Stimulated activated CD4-positive, alpha-beta T cell treated with anti-CD3 and anti-CD28 coated beads, Interleukin-4, amount 100 ng/mL, for 24 hours (primary cell): Measurements from ENCODE around the gene ZW10.
"Not testable (repeated sequence)": the region's sequence is repeated elsewhere in the genome, so short reads cannot be mapped to it uniquely, and the experiment has no call there.

Experiments used
- DNase-seq: peaks from one replicate; pipeline ENCODE4 v3.0.0-alpha.2; 2020

The ZW10 gene

DNA sequence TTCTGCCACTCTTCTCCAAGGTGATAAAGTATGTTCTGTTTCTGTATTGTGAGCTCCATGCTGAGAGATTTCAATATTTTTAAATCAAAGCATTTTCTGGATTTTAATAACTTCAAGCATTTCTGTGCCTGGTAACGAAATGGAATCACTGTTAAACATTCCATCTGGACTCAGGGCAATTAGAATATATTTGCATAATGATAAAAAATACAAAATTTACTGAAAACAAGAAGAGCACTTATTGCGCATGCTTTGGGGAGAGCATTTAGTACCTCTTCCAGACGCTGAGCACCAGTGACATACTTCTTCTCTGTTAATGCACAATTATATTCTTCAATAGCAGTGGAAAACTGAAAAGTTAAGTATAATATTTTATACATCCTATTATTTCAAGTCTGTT is 13.3 kb downstream of the ZW10 start:
- no peak for DNase-seq

DNA sequence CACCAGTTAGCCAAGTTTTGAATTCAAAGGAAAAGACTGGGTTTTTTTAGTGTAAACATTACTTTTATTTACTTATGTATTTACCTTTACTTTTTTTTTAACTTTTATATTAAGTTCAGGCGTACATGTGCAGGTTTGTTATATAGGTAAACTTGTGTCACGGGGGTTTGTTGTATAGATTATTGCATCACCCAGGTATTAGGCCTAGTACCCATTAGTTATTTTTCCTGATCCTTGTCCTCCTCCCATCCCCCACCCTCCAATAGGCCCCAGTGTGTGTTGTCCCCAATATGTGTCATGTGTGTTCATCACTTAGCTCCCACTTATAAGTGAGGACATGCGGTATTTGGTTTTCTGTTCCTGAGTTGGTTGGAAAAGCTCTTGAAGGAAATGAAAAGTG is 20.6 kb downstream of the ZW10 start:
- no peak for DNase-seq

DNA sequence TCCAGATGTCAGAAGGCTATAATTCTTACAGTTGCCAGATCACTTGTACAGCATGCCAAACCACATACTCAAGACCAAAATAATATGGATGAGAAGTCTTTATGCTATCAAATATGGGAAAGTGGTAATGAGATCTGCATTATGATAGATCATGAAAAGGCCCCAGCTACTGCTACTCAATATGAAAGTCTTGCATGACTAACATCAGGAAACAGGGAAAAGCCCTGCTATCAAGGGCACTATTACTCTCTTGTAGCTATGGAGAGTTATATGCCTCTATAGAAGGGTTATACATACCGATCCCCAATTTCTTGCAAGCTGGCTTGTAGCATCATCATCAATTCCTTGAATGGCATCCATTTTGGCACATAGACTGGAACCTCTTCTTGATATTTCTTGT is 37.2 kb downstream of the ZW10 start:
- no peak for DNase-seq

DNA sequence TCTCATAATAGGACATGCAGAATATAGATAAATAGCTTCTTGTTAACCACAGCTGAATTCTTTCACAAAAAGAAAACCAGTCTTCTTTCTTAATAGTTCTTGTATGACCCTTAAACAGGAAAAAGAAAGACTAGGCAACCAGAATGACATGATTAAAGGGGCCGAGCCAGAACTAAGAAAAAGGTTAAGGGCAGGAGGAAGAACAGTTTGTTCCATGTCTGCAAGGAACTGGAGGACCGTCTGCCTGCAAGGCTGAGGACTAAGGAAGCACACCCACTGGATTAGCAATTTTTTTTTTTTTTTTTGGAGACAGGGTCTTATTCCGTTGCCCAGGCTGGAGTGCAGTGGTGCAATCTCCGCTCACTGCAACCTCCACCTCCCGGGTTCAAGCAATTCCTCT is 41.4 kb downstream of the ZW10 start:
- no peak for DNase-seq

DNA sequence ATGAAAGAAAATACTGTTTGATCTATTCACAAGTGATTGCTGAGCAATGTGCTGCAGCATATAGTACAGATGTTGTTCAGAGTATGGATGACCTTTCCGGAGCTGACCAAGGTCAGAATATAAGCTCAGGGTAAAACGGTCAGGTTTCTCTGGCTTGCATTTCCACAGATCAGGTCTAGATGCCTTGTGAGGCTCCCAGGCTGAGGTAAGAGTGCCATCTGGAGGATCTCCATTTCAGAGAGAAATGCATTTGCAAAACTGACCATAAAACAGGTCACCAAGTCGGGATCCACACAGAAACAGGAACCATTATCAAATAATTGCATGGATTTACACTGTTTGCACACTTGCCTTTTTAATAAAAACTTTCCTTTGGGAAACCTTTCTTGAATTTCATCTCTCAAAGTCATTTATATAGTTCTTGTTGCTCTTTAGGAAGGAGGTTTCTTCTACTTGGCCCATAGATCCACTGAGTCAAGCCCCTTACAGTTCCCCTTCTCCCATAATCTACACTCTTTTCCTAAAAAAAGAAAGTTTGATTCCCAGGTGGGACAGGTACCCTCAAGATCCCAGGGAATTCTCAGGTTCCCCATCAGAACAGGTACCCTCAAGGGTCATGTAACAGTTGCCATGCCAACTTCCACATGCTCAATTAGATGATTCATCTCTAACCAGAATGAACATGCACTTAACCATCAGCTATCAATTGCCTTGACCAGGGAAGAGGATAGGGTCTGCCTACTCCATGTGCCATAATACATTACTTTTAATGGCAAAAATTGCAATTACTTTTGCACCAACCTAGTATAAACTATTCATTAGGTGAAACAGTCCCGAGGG is 42.4 kb downstream of the ZW10 start:
- DNase-seq, result no peak

DNA sequence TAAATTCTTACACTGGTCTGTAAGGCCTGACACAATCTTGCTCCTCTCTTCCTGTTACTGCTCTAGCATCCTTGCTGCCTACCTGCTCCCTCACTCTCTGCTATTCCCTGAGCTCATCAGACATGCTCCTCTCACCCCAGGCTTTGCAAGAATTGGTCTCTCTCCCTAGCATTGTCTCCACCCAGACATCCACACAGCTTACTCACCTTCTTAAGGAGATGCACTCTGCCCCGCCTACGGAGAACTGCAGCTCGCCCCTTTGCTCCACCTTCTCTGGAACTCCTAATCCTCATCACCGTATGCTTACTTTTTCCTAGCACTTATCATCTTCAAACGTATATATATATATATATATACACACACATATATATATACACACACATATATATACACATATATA is 44.0 kb downstream of the ZW10 start:
- no peak for DNase-seq

DNA sequence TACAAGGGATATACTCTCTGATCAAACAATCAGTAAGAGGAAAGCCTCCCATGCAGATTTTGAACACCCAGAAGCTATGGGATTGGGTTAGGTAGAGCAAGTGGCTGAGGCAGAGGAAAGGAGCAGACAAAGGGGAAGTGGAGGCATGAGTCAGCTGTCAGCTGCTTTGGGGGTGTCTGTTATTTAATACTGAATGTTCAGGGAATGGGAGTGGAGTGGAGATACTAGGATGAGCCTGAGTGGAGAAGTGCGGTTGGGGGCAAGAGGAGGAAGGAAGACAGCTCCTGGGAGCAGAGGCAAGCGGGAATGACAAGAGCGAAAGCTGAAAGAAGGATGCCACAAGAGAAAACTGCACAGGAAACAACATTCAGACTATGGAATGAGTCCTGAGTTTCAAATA is 44.7 kb downstream of the ZW10 start:
- no peak for DNase-seq

DNA sequence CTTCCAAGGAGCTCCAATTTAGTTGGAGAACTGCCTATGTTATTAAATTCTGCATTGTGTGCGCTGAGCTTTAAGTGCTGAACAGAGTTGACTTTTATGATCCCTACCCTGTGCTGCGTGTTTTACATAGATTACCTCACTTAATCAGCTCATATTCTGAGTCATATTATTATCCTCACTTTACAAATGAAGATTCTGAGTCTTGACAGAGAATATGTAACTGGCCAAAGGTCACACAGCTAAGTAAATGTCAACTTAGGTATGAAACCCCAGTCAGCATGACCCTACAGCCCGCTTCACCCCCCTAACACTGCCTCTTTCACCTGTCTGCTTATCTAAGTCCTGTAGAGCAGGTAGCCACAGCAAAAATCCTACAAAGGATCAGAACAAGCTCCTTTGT is 47.6 kb downstream of the ZW10 start:
- DNase-seq, result no peak

DNA sequence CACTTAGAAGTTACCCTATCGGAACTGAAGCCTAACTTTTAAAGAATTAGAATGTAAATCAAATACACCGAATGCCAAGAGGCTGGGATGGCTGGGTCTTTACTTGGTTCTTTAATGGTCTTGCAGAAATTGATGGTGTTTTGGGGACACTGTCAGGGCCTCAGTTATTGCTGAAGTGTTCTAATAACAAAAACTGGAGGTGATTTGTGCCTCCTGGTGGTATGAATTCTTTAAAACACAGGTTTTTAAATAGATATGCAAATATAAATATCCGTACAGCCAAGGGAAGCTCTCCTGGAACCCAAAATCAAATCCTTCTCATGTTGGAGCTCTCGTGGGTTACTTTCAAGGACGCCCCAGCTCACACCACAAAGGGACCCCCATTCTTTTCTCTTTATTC is 48.1 kb downstream of the ZW10 start:
- DNase-seq, result no peak

DNA sequence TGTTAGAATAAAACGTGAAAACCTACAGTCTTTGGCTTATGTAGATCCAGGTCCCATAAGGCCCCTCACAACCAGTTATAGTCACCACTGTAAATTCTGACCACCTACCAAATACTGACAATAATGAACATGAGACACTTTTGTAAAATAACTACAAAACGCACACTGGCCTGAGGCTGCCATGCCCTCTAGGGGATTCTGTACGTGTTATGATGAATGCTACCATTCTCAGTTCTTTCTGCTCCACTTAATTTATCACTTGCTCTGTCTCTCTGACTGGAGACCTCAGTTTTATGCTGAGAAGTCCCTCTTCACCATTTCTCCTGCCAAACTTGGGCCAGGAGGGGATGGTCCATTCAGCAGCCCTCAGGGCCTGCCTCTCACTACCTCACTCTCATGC is 48.7 kb downstream of the ZW10 start:
- DNase-seq, result no peak

DNA sequence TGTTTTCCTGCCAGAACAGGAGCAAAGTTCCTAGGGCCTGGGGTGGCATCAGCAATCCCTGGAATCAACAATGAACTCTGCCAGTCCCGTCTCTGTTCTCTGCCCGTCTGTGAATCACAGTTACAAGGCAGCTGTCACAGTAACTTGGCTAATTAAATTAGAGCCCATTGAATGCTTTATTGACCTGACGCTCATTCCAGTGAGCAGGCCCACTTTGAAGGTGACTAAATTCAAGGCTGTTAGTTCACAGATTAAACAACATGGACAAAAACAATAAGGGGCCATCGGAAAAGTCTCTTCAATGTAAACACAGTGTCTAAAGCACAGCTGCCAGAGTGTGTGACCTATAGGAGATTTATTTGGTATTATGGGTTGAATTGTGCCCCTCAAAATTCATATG is 49.7 kb downstream of the ZW10 start:
- DNase-seq, result no peak

DNA sequence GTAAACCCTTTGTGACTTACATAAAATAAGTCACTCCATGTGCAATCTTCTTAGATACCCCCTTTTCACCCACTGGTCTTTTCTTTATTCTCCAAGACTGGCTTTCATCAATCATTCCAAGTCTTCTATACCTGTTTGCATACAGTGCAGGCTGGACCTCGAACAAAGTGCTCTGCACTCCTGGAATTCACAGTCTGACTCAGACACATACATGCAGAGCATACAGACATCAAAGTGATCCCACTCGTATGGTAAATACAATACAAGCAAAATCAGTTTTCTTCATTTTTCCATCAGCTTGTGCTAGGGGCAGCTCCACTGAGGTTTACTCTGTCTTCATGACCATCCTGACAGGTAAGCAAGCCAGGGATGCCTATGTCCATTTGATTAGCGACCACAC is 50.6 kb downstream of the ZW10 start:
- no peak for DNase-seq

DNA sequence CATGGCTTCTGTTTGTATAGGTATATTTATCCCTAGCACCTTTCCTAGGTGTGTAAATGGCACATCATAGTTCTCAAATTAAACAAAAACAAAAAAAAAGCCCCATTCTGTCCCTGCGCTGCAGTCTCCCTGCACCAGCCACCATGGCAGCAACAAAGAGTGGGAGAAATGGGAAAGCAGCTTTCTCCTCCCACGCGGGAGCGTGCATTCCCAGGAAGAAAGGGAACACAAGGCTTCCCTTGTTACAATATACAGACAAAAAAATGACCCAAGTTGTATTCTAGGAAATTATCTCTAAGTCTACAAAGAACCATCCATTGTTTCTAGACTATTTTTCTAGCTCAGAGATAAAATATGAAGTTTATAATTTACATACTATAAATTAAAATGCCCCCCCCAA is 51.3 kb downstream of the ZW10 start:
- no peak for DNase-seq

DNA sequence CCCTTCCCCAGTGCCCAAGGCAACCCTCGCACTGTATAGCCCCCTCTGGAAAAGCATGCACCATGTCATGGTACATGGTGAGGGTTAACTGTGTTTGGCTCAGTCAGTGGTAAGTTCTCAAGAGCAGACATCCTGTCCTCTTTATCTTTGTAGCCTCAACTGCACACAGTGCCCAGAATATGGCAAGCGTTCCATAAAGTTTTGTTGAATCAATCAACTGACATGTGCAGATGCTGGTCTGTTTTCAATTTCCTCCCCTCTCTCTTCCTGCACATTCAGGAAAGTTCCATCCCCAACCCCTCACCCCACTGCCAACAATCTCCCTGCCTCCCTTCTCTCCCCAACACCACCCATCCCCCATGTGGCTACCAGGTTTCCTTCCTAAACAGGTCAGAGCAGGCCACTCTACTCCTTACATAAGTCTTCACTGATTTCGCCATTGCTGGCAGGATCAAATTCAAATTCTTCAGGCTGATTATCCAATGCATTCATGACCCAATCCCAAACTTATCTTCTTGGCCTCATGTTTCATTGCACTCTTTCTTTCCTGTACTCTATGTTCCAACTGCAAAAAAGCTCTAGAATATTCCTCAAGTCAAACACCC is 51.9 kb downstream of the ZW10 start:
- DNase-seq, result no peak

DNA sequence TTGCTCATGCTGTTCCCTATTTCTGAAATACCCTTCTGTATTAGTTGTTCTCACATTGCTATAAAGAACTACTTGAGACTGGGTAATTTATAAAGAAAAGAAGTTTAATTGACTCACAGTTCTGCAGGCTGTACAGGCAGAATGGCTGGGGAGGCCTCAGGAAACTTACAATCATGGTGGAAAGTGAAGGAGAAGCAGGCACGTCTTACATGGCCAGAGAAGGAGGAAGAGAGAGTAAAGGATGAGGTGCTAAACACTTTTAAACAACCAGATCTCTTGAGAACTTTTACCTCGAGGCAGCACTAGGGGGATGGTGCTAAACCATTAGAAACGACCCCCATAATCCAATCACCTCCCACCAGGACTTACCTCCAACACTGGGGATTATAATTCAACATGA is 53.0 kb downstream of the ZW10 start:
- DNase-seq, result not testable (repeated sequence)

DNA sequence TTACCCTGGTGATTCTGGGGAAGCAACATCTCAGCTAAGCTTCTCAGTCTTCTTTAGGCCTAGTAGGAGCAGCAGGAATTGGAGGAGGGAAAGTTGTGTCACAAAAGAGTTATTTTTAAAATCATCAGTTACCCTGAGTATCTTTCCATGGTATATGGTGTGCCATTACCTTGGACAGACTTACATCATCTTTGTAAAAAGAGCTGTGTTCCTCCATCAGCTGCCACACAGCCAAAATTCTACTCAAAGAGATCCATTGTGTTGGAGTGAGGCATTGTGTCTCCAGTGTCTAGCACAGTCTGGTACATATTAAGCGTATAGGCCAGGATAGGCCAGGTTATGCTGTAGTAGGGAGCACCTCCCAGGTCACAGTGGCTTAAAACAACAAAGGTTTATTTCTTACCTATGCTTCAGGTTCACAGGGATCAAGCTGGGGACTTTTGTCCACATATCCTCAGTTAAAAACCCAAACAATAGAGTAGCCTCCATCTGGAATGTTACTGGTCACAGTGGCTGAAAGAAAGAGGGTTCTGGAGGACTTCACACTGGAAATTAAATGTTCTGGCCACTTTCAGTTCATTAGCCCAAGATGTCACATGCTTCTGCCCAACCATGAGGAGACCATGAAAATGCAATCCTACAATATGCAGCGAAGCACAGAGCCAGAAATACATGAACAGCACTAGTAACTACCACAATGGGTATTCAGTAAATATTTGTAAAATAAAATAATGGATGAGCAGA is 57.4 kb downstream of the ZW10 start:
- no peak for DNase-seq

DNA sequence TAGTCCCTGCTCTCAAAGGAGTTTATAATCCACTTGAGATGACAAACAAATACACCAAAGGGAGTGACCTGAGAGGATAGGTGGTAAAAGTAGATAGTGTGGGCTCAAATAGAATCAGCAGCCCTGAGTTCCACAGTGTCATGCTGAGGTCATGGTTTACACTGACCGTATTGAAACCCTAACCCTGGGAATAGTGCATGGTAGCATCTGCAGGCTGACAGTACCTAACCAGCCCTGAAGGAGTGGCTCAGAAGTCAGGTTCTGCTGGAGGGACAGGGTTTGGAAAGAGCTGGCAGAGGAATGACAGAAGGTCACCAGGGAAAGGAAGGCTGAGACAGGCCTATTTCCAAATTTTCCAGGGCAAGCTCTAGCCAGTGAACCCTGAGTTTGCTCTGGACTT is 58.2 kb downstream of the ZW10 start:
- DNase-seq, result no peak

DNA sequence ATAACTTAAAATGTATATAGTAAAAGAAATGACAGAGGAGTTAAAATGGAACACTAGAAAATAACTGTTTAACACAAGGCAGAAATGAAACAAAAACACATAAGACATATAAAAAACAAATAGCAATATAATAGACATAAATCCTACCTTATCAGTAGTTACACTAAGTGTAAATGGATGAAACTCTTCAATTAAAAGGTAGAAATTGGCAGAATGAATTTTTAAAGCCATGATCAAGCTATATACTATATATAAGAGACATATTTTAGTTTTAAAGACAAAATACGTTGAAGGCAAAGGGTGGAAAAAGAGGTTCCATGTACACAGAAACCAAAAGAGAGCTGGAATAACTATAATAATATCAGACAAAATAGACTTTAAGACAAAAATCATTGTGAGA is 62.5 kb downstream of the ZW10 start:
- no peak for DNase-seq

DNA sequence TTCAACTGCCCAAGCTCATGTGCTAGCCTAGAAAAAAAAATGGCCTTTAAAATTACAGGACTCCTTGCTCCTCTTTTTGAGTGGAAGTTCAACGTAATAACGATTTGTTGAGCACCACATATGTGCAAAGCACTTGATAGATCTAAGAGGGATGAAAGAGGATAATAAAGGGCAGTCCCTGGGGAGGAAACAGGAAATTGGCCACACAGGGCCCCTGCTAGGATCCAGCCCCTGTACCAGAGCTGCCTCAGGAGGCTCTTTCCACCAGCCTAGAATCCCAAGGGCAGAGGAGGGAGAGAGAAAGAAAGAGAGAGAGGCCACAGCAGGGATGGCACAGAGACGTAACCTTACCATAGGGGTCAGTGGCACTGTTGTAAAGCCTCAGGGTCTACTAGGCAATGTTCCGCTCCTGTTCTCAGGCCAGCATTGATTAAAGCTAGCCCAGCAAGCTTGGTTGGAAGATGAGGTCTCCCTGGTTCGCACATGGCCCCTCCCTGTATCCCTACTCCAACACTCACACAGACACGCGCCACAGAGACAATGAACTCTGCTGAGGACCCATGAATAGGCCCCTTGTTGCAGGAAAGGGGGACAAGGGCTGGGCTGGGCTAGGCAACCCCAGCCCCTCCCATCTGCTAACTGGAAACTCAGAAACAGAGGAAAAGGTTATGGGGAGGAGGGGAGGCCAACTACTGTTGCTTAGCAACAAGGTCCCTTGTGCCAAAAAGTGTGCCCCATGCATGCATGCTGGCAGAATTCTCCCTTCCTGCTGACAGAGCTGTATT is 67.4 kb downstream of the ZW10 start, which contains the start of gene TMPRSS5:
TMPRSS5 (minus strand) TSS at position 438 of the 785 bp plus-strand sequence; CDS start at position 354, 84 bp downstream.
- DNase-seq, result no peak

DNA sequence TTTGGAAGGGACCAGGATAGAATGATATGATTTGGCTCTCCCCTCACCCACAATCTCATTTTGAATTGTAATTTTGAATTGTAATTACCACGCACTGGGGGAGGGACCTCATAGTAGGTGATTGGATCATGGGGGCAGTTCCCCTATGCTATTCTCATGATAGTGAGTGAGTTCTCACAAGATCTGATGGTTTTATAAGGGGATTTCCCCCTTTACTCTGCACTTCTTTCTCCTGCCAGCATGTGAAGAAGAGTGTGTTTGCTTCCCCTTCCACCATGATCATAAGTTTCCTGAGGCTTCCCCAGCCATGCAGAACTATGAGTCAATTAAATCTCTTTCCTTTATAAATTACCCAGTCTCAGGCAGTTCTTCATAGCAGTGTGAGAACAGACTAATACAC is 69.9 kb downstream of the ZW10 start:
- not testable (repeated sequence) for DNase-seq

DNA sequence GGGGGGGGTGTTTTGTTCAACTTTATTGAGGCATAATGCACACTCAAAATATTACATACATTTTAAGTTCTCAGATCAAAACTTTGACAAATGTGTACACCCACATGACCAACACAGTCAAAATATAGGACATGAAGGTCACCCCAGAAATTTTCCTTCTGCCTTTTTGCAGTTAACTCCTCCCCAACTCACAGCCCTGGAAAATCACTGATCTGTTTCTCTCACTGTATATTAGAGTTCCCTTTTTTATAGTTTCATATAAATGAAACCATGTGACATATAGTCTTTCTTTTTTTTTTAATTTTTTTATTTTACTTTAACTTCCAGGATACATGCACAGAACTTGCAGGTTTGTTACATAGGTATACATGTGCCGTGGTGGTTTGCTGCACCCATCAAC is 72.0 kb downstream of the ZW10 start:
- DNase-seq, result no peak

DNA sequence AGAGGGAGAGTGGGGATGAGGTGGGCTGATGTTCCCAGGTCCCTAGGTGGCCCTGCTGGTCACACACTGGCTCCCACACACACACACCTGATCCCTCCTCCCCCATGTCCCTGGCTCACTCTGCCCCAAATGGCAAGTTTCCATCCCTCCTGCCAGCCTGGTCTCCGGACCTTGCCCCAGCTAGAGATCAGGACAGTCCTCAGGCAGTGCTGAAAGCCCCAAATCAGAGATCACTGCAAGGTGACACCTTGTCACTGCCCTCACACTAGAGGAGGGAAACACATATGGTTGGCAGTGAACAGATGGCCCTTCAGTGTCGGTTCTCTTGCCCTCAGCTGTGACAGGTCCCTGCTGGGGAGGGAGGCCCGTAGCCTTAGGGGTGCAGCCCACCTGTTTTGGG is 75.0 kb downstream of the ZW10 start:
- no peak for DNase-seq

DNA sequence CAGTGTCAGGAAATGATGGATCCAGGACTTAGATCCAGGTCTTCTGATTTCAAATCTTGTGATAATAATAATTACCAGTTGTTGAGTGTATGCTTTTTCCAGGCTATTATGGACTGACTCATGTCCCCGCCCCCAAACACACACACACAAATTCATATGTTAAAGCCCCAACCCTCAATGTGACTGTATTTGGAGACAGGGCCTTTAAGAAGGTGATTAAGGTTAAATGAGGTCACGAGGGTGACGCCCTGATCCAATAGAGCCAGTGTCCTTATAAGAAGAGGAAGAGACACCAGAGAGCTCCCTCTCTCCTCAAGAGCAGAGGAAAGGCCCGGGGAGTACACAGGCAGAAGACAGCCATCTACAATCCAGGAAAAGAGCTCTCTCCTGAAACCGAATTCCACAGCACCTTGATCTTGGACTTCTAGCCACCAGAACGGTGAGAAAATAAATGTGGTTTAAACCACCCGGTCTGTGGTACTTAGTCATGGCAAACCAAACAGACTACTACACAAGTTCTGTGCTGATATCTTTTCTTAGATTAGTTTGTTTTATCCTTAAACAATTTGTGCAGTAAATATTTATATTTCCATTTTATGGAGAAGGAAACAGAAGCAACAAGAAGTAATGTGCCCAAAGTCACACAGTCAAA is 75.6 kb downstream of the ZW10 start:
- no peak for DNase-seq
